Testis (tissue), 2 donors: ENCODE results near the gene ITPR2.

ENCODE experiments used
- CTCF ChIP-seq, 3 experiments: fragments of 450-650 bp in 2 of 3; fragments of 200-600 bp in 1 of 3; sonication (generic) in 1 of 3; IDR thresholded peaks; one replicate each; pipeline ENCODE4 v1.5.1; 2016 to 2019; ENCODE audit warnings: antibody characterized with exemption in 3 of 3, mild to moderate bottlenecking in 2 of 3, moderate library complexity in 1 of 3
- POLR2A ChIP-seq: fragments of 450-650 bp; IDR thresholded peaks from one replicate; pipeline ENCODE4 v1.6.1; 2017; ENCODE audit warnings: antibody characterized with exemption, mild to moderate bottlenecking, moderate library complexity

DNA sequence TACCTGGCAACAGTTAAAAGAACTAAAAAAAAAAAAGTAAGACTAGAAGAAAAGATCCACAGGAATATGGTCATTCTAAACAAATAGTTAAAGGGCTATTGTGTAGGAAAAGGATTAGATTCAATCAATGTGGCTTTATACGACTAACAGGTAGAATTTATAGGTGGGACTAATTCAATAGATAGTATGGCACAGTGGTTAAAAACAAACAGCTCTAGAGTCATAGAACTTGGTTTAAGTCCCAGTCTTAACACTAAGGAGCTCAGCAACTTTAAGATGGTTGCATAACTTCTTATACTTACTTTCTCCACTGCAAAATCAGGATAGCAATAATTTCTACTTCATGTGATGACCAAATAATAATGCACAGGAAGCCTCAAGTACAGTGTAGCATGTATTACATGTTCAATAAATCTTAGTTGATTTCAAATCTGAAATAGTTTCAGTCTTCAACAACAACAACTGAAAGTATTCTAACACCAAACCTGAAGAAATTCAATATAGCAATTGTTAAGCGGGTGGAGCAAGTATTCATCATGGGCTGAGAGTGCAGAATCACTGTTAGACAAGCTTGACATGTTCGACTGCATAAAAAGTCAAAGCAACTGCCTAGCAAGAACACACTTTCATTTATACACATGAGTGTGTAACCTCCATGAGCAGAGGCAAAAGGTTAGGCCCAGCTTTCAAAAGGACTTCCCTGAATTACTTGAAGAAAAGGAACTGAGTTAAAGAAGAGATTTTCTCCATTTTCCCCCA is 50.4 kb downstream of the ITPR2 start:
- no peak for TF ChIP-seq CTCF (IDR thresholded peaks at IDR 0.05)
- TF ChIP-seq POLR2A: no peak
